GM10266 (cell line): Measurements from ENCODE around the gene HOXC11.

Experiments
- DNase-seq: peaks from one replicate; pipeline ENCODE4 v3.0.0; 2012; ENCODE audit errors: extremely low spot score
- TF ChIP-seq, protein P1 (sequence below): IDR thresholded peaks from 2 replicates; pipeline ENCODE4 v1.5.1; 2012; ENCODE audit warnings: mild to moderate bottlenecking, low read depth; ENCODE audit not compliant: control insufficient read depth, insufficient read depth; ENCODE audit errors: missing control alignments

Gene HOXC11

GRCh38 chr12:53968214-53969127, 4.5 kb upstream of the HOXC11 start:
- TF ChIP-seq, protein P1, sequence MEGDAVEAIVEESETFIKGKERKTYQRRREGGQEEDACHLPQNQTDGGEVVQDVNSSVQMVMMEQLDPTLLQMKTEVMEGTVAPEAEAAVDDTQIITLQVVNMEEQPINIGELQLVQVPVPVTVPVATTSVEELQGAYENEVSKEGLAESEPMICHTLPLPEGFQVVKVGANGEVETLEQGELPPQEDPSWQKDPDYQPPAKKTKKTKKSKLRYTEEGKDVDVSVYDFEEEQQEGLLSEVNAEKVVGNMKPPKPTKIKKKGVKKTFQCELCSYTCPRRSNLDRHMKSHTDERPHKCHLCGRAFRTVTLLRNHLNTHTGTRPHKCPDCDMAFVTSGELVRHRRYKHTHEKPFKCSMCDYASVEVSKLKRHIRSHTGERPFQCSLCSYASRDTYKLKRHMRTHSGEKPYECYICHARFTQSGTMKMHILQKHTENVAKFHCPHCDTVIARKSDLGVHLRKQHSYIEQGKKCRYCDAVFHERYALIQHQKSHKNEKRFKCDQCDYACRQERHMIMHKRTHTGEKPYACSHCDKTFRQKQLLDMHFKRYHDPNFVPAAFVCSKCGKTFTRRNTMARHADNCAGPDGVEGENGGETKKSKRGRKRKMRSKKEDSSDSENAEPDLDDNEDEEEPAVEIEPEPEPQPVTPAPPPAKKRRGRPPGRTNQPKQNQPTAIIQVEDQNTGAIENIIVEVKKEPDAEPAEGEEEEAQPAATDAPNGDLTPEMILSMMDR: no peak
- DNase-seq: no peak

- no peak for DNase-seq
- TF ChIP-seq, protein P1: no peak
These were observed 3.2 kb upstream of the HOXC11 start for GRCh38 chr12:53969588-53970259.

GRCh38 chr12:53970451-53970850, 2.5 kb upstream of the HOXC11 start:
- TF ChIP-seq, protein P1: no peak
- DNase-seq: no peak

DNA sequence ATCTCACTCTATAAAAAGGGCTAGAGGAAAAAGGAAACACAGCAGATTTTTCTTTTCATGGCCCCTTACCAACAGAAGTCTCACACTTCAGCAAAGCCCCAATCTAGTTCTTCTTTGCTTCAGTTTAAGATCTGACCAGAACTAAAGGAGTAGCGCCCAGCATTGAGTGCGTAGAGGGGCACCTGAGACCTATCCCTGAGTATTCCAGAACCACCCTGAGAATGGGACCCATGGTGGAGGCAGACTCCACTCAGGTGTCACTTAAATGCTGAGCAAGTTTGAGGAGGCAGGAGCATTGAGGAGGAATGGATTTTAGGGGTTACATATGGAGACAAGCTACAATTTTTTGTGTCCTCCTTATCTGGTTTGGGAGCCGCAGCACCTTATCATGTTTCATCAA, 1.8 kb upstream of the HOXC11 start:
- TF ChIP-seq, protein P1: no peak

DNA sequence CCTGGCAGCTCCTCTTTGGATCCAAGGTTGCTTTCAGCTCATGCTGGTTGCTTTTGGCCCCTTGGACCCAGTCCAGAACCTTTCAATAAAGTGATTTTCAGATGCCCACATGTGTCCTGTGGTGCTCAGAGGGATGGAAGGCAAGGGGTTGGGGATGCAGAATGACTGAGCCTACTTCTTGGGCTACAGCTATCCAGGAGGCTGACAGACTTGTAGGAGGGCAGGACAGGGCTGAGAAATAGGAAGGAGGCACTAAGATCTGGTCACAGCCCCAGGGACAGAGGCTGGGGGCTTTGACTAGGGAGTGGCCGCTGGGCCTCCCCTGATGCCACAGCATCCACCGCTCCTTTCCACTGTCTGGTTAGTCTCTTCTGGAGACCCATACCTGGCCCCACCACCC, 1.2 kb upstream of the HOXC11 start:
- TF ChIP-seq, protein P1: no peak

More for the DNA sequence above, 1.8 kb upstream of the HOXC11 start:
- DNase-seq: no peak

GRCh38 chr12:53972152-53972702, 699 bp upstream of the HOXC11 start:
- no peak for DNase-seq
- TF ChIP-seq, protein P1: no peak

More for the DNA sequence above, 1.2 kb upstream of the HOXC11 start:
- DNase-seq: no peak
